GM12801 (cell line): Measurements from ENCODE around the gene KRTAP5-3.

ENCODE experiments used
- CTCF ChIP-seq: IDR thresholded peaks from one replicate; pipeline ENCODE4 v1.5.1; 2011; ENCODE audit warnings: control low read depth; ENCODE audit not compliant: insufficient read length; ENCODE audit errors: extremely low read depth

KRTAP5-3 gene

GRCh38 chr11:1558775-1559110 lies 49.5 kb downstream of the KRTAP5-3 start:
- no peak for TF ChIP-seq CTCF

GRCh38 chr11:1557904-1558774 lies 50.1 kb downstream of the KRTAP5-3 start:
- TF ChIP-seq CTCF = no peak
